IPS-18c (cell line): ENCODE measurements around the gene SOX30.
A peak's percentile ranks its signal among the peaks of the same experiment; 100 is the strongest.

Experiments
- H3K4me3 ChIP-seq: 2 replicates; pipeline ENCODE4 v1.7.0; 2013; ENCODE audit warnings: low read depth, mild to moderate bottlenecking, low read length, moderate library complexity; ENCODE audit not compliant: insufficient read depth
- H3K9me3 ChIP-seq: one replicate; pipeline ENCODE4 v1.6.1; 2013; ENCODE audit warnings: mild to moderate bottlenecking, low read length, moderate library complexity; ENCODE audit not compliant: control insufficient read depth, insufficient read depth

SOX30 gene

DNA sequence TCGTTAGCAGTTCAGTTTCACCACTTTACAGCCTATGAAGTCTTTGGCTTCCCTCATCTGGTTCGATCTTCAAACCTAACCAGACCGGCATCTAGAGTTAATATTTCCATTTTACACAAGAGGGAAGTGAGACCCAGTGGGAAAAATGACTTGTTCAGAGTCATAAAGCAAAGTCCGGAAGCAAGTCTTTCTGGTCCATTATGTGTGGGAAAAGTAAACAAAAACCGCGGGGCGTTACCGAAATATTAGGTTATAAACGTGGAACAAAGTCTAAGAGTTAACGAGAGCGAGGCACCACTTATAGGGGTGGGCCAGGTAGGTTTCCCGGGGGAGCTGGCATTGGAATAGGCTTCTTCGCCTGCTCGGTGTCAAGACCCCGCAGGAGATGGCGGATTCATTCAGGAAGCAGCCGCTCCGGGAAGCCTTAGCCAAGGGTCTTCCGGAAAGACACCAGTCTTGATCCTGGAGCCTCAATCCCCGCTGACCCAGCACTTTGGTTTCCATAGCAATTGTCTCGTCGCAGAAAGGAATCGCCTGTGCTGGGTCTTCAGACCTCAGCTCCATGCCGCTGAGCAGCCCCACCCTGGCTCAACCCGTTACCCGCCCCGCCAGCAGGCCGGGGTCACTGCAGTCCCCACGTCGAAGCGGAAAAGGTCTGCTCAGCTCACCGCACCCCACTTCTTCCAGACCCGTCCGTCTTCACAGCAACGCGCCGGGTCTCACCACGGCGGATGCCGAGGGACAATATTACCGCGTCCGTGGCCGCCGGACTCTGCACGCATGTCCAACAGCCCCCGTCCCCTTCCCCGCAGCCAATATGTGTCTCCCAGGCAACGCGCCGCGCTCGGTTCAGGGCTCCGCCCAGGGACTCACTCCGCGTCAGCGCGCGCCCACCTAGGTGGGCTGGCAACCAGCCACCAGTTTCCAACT lies 18.7 kb upstream of the SOX30 start, which contains the start of gene C5orf52:
TSS of gene C5orf52 (plus strand) at position 872 of the 930 bp plus-strand sequence. CDS start 82 bp downstream, outside the sequence.
- Histone ChIP-seq H3K4me3 (peak within 1 kb of the TSS; percentile 64), H3K9me3 (no peaks in the 10 kb centered on the region)

DNA sequence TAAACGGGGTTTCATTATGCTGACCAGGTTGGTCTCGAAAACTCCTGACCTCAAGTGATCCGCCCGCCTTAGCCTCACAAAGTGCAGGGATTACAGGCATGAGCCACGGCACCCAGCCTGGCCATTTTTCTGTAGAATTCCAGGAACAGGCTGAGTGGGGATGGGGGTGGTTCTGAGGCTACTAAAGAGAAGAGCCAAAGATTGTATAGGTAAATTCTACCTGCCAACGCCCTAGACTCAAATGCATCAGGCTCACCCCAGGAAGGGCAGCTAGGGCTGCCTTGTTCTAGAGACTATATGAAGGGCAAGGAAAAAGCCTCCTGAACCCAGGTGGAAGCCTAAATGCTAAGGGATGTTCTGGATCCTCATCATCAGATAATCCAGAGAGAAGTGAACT lies 17.5 kb upstream of the SOX30 start:
- no peak overlapping the region for H3K4me3 ChIP-seq
- no peaks in the 10 kb centered on the region for H3K9me3 ChIP-seq

DNA sequence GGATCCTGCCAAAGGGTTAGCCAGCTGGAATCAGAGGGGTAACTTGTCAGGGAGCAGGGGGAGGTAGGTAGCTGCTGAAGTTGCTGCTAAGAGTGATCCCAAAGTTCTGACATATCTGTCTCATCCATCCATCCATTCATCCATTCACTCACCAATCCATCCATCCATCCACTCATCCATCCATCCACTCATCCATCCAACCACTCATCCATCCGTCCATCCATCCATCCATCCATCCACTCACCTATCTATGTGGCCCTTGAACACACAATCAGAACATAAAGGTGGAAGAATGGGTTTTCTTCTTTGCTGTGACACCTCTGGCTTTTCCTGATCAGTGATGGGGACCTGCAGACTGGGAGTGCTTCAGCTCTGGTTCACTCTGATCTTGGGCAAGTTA lies 16.1 kb upstream of the SOX30 start:
- no peaks in the 10 kb centered on the region for H3K9me3 ChIP-seq
- H3K4me3 ChIP-seq, result no peak overlapping the region

DNA sequence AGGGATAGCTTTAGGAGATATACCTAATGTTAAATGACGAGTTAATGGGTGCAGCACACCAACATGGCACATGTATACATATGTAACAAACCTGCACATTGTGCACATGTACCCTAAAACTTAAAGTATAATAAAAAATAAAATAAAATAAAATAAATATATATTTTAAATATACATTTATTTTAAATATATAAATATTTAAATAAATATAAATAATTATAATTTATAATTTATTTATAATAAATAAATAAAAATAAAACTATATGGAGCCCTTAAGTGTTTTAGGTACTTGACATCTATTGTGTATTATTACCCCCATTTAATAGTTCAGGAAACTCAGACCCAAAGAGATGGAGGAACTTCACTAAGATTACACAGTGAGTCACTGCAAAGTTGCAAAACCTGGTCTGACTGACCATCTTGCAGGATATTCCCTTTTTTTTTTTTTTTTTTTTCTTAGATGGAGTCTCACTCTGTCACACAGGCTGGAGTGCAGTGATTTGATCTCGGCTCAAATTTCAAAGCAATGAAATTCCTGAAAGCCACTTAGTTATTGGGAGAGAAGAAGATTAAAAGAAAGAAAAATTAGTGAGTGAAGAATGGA lies 13.3 kb upstream of the SOX30 start:
- H3K4me3 ChIP-seq, result no peak overlapping the region
- no peaks in the 10 kb centered on the region for H3K9me3 ChIP-seq

DNA sequence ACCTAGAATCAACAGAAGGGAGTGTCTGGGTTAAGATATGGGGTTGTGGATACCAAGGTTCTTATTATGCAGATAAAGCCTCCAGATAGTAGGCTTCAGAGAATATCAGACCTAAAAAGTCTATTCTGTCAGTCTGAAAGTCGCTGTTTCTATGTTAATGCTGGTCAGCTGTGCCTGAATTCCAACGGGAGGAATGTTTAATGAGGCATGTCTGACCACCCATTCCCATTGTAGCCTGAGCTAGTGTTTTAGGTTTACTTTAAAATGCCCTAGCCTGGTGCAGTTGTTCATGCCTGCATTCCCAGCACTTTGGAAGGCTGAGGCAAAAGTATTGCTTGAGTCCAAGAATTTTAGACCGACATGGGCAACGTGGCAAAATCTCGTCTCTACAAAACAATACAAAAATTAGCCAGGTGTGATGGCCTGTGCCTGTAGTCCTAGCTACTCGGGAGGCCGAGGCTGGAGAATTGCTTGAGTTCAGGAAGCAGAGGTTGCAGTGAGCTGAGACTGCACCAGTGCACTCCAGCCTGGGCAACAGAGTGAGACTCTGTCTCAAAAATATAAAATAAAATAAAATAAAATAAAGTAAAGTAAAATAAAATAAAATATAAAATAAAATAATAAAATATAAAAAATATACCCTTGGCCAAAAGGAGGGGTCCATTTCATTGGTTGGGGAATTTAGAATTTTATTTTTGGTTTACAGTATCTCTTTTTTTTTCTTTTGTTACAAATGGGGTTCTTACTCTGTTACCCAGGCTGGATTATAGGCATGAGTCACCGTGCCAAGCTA lies 7.8 kb upstream of the SOX30 start:
- no peak overlapping the region for H3K4me3 ChIP-seq
- H3K9me3 ChIP-seq, result peaks cover 3% of the 10 kb centered on the region

DNA sequence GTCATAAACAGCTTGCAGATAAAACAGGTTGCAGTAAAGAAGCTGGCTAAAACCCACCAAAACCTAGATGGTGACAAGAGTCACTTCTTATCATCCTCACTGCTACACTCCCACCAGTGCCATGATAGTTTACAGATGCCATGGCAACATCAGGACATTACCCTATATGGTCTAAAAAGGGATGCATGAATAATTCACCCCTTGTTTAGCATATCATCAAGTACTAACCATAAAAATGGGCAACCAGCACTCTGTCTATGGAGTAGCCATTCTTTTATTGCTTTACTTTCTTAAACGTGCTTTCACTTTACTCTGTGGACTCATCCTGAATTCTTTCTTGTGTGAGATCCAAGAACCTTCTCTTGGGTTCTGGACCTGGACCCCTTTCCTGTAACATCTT lies 6.7 kb upstream of the SOX30 start:
- Histone ChIP-seq H3K4me3 (no peak overlapping the region), H3K9me3 (peaks cover 3% of the 10 kb centered on the region)

DNA sequence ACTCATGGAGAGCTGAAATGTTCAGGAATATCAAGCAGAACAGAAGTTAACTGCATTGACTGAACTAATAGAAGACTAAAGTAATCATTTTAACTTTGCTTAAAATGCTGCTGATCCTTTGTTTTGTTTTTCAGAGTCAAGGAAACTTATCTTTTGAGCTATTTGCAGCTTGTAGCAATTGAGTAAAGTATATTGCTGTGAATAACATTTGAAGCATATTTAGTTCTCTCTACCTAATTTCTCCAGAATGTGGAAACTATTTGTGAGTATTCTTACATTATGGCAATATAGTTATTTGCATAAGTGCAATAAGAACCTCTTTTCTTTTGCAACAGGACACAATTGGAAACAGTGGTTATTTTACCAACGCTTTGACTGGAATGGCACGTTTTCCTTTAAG lies 5.3 kb upstream of the SOX30 start:
- Histone ChIP-seq H3K4me3 (no peak overlapping the region), H3K9me3 (peaks cover 5% of the 10 kb centered on the region)

DNA sequence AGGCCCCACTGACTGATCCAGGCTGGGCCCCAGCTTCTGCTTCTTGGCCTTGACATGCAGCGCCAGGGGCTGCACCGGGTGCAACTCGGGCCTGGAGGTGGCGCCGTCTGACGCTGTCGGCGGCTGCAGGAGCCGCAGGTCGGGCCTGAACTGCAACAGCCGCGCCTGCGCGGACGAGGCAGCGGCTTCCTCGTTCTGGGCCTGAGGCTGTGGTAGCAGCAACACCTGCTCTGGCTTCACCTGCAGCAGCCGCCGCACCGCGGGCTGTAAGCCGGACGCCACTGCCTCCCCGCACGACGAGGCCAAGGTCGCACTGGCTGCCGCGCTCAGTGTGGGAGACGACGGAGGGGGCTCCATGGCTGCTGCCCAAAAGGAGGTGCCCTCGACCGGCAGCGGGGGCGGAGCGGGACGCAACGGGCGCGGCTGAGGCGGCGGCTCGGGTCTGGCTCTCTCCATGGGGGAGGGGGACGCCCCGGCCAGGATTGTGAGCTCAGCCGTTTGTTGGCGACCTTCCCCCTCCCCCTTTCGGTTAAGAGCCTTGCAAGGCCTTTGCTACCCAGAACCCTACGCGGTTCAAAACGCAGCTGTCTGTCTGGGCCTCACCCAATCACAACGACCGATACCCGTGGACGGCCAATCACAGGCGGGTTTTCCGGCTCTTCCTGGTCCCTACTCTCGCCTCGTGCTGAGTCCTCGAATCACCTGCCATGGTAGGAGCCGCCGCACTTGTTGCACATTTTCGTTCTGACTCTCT lies 438 bp downstream of the SOX30 start:
- Histone ChIP-seq H3K9me3 (peaks cover 2% of the 10 kb centered on the region), H3K4me3 (peak overlapping the region; percentile 36; the same call in 1 of the 2 replicates)

DNA sequence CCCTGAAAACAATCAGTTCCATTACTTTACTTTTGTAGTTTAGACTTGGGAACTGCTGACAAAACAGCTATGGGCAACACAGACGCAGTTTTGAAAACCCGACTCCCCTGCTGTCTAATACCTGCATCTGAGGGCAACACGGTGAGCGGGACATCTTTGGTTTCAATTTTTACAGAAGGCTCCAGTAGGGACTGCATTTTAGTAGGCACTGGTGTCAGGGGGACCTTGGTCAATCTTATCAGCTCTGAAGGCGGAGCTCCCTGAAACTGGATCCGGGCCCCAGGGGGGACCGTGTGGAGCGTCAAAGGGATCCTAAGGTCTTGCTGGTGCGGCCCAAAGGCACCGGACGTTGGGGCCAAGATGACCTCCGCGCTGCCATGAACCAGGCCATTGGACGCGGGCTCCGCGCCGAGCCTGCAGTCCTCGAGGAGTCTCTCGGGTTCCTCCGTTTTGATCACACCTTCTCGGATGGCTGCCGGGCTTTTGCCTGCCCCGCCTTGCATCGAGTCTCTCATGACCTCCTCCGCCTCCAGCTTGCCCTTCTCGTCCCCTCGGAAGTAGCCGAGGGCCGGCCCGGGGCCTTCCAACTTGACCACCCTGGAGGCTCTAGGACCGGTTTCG lies 1.1 kb downstream of the SOX30 start:
- H3K9me3 ChIP-seq, result peaks cover 2% of the 10 kb centered on the region
- no peak overlapping the region for H3K4me3 ChIP-seq

DNA sequence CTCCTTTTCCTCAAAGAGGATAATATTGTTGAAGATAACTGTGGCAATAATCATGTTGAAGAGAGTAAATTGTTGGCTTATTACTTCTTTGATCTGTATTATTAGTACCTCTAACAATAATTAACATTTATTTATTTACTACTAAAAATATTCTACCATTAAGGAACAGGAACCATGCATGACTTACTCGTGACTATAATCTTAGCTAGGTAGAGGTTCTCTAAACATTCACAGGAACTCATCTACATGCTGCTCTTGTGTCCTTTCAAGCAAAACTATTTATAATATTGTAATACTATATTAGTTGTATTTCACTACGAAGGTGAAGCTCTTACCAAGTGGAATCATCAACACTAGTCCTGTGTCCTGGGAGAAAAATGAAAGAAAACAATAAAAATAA lies 3.1 kb downstream of the SOX30 start:
- H3K9me3 ChIP-seq, result peaks cover 2% of the 10 kb centered on the region

DNA sequence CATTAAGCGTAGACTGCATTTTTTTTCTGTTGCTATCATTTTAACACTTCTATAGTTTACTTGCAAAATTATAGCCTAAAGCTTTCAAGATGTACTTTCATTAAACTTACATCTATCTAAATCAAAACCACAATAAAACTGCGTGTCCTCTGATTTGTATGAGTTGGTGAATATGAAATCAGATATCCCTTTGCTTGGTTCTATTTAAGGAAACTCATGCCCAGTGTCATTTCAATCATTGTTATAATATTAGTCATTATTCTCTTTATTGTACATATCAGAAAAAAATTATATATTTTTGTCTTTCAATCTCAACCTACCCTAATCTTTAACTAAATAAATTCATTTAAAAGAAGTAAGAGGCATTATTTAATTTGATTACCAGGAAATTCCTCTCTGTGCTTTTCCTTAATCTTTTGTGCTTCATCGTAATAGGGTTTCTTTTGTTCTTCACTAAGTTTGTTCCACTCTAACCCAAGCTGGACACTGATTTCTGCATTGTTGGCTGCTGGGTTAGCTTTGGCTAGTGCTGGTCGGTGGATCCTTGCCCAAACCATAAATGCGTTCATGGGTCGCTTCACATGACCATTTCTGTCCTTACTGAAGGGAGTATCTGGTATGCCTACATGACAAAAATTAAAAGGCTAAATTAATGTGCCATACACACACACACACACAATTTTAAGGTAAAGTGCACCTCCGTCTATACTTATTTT lies 3.8 kb downstream of the SOX30 start:
- Histone ChIP-seq H3K9me3 (no peaks in the 10 kb centered on the region), H3K4me3 (no peak overlapping the region)

More for the DNA sequence above, 3.1 kb downstream of the SOX30 start:
- H3K4me3 ChIP-seq, result no peak overlapping the region

DNA sequence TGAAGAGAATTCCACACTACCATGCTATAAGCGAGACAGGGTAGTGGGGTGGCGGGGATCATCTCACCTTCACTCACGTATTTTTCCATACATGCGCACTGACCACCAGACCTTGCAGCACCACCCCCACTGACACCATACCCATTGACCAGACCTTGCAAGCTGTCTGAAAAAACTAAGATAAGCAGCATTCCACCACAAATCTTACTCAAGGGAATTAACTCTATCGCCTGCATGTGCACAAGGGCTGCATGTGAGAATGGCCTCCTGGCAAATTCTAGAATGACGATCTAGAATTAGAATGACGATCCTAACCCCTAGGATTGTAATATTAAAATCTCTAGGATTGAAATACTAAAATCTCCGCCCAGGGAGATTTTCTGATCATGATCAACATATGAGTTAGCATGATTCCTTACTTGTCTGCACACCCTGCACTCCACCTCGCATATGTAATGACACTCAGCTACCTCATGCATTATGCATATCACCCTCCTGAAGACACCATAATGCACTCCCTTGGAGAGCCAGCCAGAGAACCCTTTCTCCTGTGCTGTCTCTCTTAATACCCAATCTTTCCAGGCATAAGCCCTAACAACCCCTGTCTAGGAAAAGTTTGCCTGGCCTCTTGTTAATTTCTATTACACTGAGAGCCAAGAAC lies 11.7 kb downstream of the SOX30 start:
- H3K4me3 ChIP-seq, result no peak overlapping the region
- H3K9me3 ChIP-seq, result no peaks in the 10 kb centered on the region

DNA sequence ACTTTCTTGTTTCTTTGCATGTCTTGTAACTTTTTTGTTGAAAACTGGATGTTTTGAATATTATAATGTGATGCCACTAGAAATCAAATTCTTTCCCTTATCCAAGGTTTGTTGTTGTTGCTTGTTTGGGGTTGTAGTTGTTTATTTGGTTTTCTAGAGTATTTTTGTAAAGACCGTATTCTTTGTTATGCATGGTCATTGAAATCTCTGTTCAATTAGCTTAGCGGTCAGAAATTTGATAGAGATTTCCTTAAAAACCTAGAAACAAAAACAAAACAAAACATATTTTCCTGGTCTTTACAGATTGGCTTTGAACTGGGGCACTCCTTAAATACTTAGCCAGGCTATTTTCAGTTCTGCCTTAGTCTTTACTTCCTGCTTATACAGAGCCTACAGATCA lies 21.9 kb downstream of the SOX30 start:
- no peak overlapping the region for H3K4me3 ChIP-seq
- no peaks in the 10 kb centered on the region for H3K9me3 ChIP-seq

DNA sequence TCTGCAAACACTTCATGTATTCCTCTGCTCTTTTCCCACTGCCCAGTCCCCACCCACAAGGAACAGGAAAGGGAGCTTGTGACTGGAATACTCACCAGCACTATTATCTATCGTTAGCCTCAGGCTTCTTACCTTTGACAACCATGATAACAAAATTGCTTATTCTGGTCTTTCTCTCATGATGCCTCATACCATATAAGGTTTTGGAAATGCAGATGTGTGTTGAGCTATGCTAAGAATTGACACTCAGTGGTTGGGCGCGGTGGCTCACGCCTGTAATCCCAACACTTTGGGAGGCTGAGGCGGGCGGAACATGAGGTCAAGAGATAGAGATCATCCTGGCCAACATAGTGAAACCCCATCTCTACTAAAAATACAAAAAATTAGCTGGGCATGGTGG lies 25.4 kb downstream of the SOX30 start:
- H3K9me3 ChIP-seq, result no peaks in the 10 kb centered on the region

DNA sequence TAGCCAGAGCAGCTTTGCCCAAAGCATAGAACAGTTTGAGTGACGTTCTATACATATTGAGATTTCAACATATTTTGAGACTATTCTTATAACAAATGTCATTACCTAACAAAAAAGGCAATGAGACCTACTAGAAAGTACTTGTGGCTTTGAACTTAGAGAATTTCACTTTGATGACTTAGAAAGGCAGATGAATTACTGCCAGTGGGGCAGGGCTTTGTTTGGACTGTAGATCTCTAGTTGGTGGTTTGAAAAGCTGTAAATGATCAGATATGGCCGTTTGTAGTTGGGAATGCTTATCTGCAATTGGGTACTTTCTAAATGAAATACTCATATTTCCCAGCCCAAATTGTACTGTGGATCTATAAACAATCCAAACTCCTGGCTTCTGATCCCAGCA lies 28.1 kb downstream of the SOX30 start:
- Histone ChIP-seq H3K4me3 (no peak overlapping the region), H3K9me3 (no peaks in the 10 kb centered on the region)

More for the DNA sequence above, 25.4 kb downstream of the SOX30 start:
- no peak overlapping the region for H3K4me3 ChIP-seq

DNA sequence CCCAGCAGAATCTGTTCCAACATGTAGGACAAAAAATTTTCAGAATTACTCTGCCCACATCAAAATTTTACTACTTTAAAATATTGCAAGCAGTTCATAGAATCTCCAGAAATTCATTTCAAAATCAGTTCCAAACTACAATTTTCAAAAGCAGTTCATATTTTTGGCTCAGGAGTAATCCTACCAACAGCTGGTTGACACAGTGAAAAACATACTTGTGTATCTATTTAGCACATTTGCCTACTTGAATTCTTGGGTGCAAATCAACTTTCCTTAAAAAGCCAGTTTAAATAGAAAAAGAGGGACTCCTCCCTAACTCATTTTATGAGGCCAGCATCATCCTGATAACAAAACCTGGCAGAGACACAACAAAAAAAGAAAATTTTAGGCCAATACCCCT lies 31.5 kb downstream of the SOX30 start:
- Histone ChIP-seq H3K4me3 (no peak overlapping the region), H3K9me3 (no peaks in the 10 kb centered on the region)
